ENCODE results near the gene NUBPL. TPM values are rescaled to one million over a fixed set of nuclear protein-coding genes. Genes with fewer than 3 reads are reported as not detected.

Gene NUBPL
- total and polyA plus RNA-seq, 2 donors from 2014 or later, result 11.2 to 16.2 TPM

DNA sequence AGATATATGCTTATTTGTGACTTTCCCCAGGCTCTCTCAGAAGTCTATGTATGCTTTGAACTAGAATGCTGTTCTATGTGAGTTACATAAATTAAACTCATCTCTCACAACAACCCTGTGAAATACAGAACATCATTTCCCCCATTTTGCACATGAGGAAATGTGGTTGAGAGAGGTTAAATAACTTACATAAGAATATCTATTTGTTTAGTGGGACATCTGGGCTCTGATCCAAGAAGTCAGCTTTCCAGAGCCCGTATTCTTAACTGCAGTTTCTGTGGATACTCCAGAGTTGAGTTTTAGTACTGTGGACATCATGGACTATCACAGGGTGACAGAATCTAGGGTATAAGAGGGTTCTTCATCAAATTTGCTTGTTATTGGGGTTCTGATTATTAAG lies 273.4 kb downstream of the NUBPL start:
- DNase-seq, result peak in 1 of 5 donors; percentile 46
- TF ChIP-seq, protein P1, sequence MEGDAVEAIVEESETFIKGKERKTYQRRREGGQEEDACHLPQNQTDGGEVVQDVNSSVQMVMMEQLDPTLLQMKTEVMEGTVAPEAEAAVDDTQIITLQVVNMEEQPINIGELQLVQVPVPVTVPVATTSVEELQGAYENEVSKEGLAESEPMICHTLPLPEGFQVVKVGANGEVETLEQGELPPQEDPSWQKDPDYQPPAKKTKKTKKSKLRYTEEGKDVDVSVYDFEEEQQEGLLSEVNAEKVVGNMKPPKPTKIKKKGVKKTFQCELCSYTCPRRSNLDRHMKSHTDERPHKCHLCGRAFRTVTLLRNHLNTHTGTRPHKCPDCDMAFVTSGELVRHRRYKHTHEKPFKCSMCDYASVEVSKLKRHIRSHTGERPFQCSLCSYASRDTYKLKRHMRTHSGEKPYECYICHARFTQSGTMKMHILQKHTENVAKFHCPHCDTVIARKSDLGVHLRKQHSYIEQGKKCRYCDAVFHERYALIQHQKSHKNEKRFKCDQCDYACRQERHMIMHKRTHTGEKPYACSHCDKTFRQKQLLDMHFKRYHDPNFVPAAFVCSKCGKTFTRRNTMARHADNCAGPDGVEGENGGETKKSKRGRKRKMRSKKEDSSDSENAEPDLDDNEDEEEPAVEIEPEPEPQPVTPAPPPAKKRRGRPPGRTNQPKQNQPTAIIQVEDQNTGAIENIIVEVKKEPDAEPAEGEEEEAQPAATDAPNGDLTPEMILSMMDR (IDR thresholded peaks at IDR 0.05; ENCODE audit: borderline replicate concordance, extremely low read depth, insufficient read depth), result no peak
- Histone ChIP-seq H3K4me1 (ENCODE audit: control insufficient read depth in 2 of 3, insufficient read depth in 2 of 3, low read depth in 1 of 3, low read length in 3 of 3) (no peaks in the 10 kb centered on the region), H3K27ac (ENCODE audit: low read depth in 2 of 2, low read length in 2 of 2) (no peak overlapping the region), H3K9me3 (ENCODE audit: control insufficient read depth in 2 of 3, insufficient read depth in 1 of 3, low read length in 3 of 3) (no peaks in the 10 kb centered on the region), H3K36me3 (ENCODE audit: control insufficient read depth in 2 of 3, insufficient read depth in 3 of 3, low read length in 3 of 3) (no peaks in the 10 kb centered on the region), H3K9ac (ENCODE audit: low read length in 3 of 3) (no peak overlapping the region), H3K4me3 (ENCODE audit: low read length in 3 of 3) (no peak overlapping the region), H3K27me3 (ENCODE audit: control insufficient read depth, insufficient read depth, low read length) (no peaks in the 10 kb centered on the region)
- intact Hi-C loops (cut with DNase I), result no loop called here
- FAIRE-seq, result no peak

DNA sequence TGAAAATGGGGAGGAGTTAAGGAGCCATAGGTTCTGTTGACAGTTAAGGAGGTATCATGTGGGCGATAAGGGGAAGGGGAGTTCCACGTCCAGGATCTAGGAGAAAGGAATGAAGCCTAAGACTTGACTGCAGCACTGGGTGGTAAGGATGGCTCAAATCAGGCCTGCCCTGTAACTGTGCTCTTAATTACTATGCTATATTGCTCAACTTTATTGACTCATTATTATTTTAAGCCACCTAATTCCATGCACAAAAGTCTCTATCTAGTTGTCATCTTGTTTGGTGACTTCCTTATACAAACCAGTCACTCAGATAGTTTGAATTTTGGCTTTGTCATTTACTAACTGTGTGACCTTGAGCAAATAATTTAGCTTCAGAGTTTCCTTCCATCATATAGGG lies 273.8 kb downstream of the NUBPL start:
- intact Hi-C loops (cut with DNase I), result no loop called here
- TF ChIP-seq, protein P1 (IDR thresholded peaks at IDR 0.05; ENCODE audit: borderline replicate concordance, extremely low read depth, insufficient read depth), result no peak
- H3K9ac ChIP-seq (ENCODE audit: low read length in 3 of 3), result no peak overlapping the region
- no peak overlapping the region for H3K27ac ChIP-seq (ENCODE audit: low read depth in 2 of 2, low read length in 2 of 2)
- H3K4me3 ChIP-seq (ENCODE audit: low read length in 3 of 3), result no peak overlapping the region
- FAIRE-seq, result no peak
- H3K36me3 ChIP-seq (ENCODE audit: control insufficient read depth in 2 of 3, insufficient read depth in 3 of 3, low read length in 3 of 3), result no peaks in the 10 kb centered on the region
- DNase-seq, result no peak
- no peaks in the 10 kb centered on the region for H3K27me3 ChIP-seq (ENCODE audit: control insufficient read depth, insufficient read depth, low read length)
- H3K4me1 ChIP-seq (ENCODE audit: control insufficient read depth in 2 of 3, insufficient read depth in 2 of 3, low read depth in 1 of 3, low read length in 3 of 3), result no peaks in the 10 kb centered on the region
- H3K9me3 ChIP-seq (ENCODE audit: control insufficient read depth in 2 of 3, insufficient read depth in 1 of 3, low read length in 3 of 3), result no peaks in the 10 kb centered on the region

DNA sequence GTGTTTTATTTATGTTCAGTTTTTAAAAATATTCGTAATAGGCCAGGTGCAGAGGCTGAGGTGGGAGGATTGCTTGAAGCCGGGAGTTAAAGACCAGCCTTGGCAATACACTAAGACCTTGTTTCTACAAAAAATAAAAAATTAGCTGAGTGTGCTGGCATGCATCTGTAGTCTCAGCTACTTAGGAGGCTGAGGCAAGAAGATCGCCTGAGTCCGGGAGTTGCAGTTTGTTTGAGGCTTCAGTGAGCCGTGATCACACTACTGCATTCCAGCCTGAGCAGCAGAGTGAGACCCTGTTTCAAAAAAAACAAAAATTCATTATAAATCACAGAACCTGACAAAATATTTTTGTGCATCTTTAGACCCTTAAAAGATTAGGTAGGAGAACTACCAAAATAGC lies 275.8 kb downstream of the NUBPL start:
- intact Hi-C loops (cut with DNase I), result no loop called here
- TF ChIP-seq, protein P1 (IDR thresholded peaks at IDR 0.05; ENCODE audit: borderline replicate concordance, extremely low read depth, insufficient read depth), result no peak
- H3K4me3 ChIP-seq (ENCODE audit: low read length in 3 of 3), result no peak overlapping the region
- H3K27me3 ChIP-seq (ENCODE audit: control insufficient read depth, insufficient read depth, low read length), result no peaks in the 10 kb centered on the region
- H3K4me1 ChIP-seq (ENCODE audit: control insufficient read depth in 2 of 3, insufficient read depth in 2 of 3, low read depth in 1 of 3, low read length in 3 of 3), result no peaks in the 10 kb centered on the region
- H3K9me3 ChIP-seq (ENCODE audit: control insufficient read depth in 2 of 3, insufficient read depth in 1 of 3, low read length in 3 of 3), result no peaks in the 10 kb centered on the region
- no peaks in the 10 kb centered on the region for H3K36me3 ChIP-seq (ENCODE audit: control insufficient read depth in 2 of 3, insufficient read depth in 3 of 3, low read length in 3 of 3)
- FAIRE-seq, result no peak
- peak in 4 of 5 donors; percentile 45 to 78 (median 66) for DNase-seq
- H3K9ac ChIP-seq (ENCODE audit: low read length in 3 of 3), result no peak overlapping the region
- no peak overlapping the region for H3K27ac ChIP-seq (ENCODE audit: low read depth in 2 of 2, low read length in 2 of 2)

DNA sequence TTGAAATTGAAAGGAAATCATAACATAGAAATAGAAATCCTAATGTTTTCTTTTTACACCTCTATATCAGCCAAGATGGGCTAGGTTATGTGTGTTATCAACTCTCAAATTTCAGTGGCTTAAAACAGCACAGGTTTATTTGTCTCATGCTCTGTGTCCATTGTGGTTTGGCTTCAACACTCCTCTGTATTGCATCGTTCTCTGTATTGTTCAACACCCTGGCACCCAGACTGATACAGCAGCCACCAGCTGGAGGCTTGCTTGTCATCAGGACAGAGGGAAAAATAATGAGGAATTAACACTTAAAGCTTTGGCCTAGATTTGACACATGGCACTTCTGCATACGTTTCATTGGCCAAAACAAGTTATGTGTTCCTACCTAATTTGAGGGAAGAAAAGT lies 281.7 kb downstream of the NUBPL start:
- FAIRE-seq, result no peak
- TF ChIP-seq, protein P1 (IDR thresholded peaks at IDR 0.05; ENCODE audit: borderline replicate concordance, extremely low read depth, insufficient read depth), result no peak
- Histone ChIP-seq H3K9ac (ENCODE audit: low read length in 3 of 3) (no peak overlapping the region), H3K9me3 (ENCODE audit: control insufficient read depth in 2 of 3, insufficient read depth in 1 of 3, low read length in 3 of 3) (no peaks in the 10 kb centered on the region), H3K4me3 (ENCODE audit: low read length in 3 of 3) (no peak overlapping the region), H3K4me1 (ENCODE audit: control insufficient read depth in 2 of 3, insufficient read depth in 2 of 3, low read depth in 1 of 3, low read length in 3 of 3) (peaks cover 0 to 5% (median 0%) of the 10 kb centered on the region in 3 donors), H3K36me3 (ENCODE audit: control insufficient read depth in 2 of 3, insufficient read depth in 3 of 3, low read length in 3 of 3) (no peaks in the 10 kb centered on the region), H3K27ac (ENCODE audit: low read depth in 2 of 2, low read length in 2 of 2) (no peak overlapping the region), H3K27me3 (ENCODE audit: control insufficient read depth, insufficient read depth, low read length) (no peaks in the 10 kb centered on the region)
- intact Hi-C loops (cut with DNase I), result no loop called here
- no peak for DNase-seq

Data from kidney (tissue), 14 donors.